Gastrocnemius medialis (tissue), 4 donors: ENCODE measurements around the gene MACROD2.

Experiments
- POLR2A ChIP-seq, 2 donors: fragments of 450-650 bp; IDR thresholded peaks; one replicate each; pipeline ENCODE4 v1.6.1; 2017; ENCODE audit warnings: antibody characterized with exemption in 2 of 2, mild to moderate bottlenecking in 2 of 2, moderate library complexity in 2 of 2
- TF ChIP-seq, protein P1 (sequence below), 5 experiments: fragments of 450-650 bp in 3 of 5; fragments of 200-600 bp in 2 of 5; sonication (generic) in 2 of 5; IDR thresholded peaks in 4 of 5; conservative IDR thresholded peaks in 1 of 5; 1 replicate in 4 of 5; 2 replicates in 1 of 5; pipeline ENCODE4 v1.5.1; 2016 to 2019; ENCODE audit warnings: antibody characterized with exemption in 5 of 5, mild to moderate bottlenecking in 3 of 5, moderate library complexity in 3 of 5

DNA sequence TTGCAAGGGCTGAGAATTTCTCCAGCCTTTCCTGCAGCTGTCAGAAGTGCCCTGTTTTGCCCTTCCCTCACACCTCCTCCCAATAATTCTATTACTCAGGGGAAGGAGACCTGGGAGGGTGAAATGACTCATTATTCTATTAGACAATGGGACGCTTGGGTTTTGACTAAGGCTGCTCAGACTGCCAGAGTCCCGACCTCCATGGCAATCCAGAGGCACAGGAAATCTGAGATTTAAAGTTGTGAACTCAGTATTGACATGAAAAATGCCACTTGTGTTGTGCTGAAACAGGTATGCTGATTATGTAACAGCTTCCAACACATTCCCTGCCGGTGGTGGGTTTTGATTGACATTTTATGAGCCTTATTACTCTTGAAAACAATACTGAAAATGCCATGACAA is 967.9 kb downstream of the MACROD2 start:
- TF ChIP-seq, protein P1, sequence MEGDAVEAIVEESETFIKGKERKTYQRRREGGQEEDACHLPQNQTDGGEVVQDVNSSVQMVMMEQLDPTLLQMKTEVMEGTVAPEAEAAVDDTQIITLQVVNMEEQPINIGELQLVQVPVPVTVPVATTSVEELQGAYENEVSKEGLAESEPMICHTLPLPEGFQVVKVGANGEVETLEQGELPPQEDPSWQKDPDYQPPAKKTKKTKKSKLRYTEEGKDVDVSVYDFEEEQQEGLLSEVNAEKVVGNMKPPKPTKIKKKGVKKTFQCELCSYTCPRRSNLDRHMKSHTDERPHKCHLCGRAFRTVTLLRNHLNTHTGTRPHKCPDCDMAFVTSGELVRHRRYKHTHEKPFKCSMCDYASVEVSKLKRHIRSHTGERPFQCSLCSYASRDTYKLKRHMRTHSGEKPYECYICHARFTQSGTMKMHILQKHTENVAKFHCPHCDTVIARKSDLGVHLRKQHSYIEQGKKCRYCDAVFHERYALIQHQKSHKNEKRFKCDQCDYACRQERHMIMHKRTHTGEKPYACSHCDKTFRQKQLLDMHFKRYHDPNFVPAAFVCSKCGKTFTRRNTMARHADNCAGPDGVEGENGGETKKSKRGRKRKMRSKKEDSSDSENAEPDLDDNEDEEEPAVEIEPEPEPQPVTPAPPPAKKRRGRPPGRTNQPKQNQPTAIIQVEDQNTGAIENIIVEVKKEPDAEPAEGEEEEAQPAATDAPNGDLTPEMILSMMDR (IDR thresholded peaks at IDR 0.05 in 4 of 5, conservative IDR thresholded peaks at IDR 0.05 in 1 of 5), result no peak
- no peak for TF ChIP-seq POLR2A (IDR thresholded peaks at IDR 0.05)
